DOHH2 (cell line): ENCODE data around the gene SMIM12.

Experiments used
- H3F3A ChIP-seq: fragments of 200-600 bp; sonication (generic), shearing (Covaris generic); 2 replicates; pipeline ENCODE4 v1.6.0; 2016; ENCODE audit warnings: antibody characterized with exemption, mild to moderate bottlenecking; ENCODE audit not compliant: control insufficient read depth, insufficient read depth
- H3K27ac ChIP-seq: fragments of 200-600 bp; sonication (generic); 2 replicates; pipeline ENCODE4 v1.5.1; 2014; ENCODE audit warnings: low read depth, mild to moderate bottlenecking, low read length, moderate library complexity
- H3K27me3 ChIP-seq: fragments of 200-600 bp; sonication (generic); 2 replicates; pipeline ENCODE4 v1.6.1; 2014; ENCODE audit warnings: mild to moderate bottlenecking, low read length, mixed read lengths; ENCODE audit not compliant: control insufficient read depth
- H3K36me3 ChIP-seq: fragments of 200-600 bp; sonication (generic); 2 replicates; pipeline ENCODE4 v1.6.1; 2014; ENCODE audit warnings: mild to moderate bottlenecking, low read length, moderate library complexity, mixed read lengths; ENCODE audit not compliant: control insufficient read depth
- H3K4me1 ChIP-seq: fragments of 200-600 bp; sonication (generic); 2 replicates; pipeline ENCODE4 v1.6.1; 2014; ENCODE audit warnings: mild to moderate bottlenecking, low read length, mixed read lengths; ENCODE audit not compliant: control insufficient read depth
- H3K4me2 ChIP-seq: fragments of 200-600 bp; sonication (generic); 2 replicates; pipeline ENCODE4 v1.6.0; 2014; ENCODE audit warnings: mild to moderate bottlenecking, low read length, moderate library complexity
- H3K4me3 ChIP-seq: fragments of 200-600 bp; sonication (generic); 2 replicates; pipeline ENCODE4 v1.5.1; 2014; ENCODE audit warnings: mild to moderate bottlenecking, low read length, mixed read lengths
- H3K79me2 ChIP-seq: fragments of 200-600 bp; sonication (generic); 2 replicates; pipeline ENCODE4 v1.6.1; 2014; ENCODE audit warnings: mild to moderate bottlenecking, low read length, mixed read lengths; ENCODE audit not compliant: control insufficient read depth
- H3K9me2 ChIP-seq: fragments of 200-600 bp; sonication (generic); replicated peaks from 2 replicates; pipeline ENCODE4 v1.6.1; 2014; ENCODE audit warnings: mild to moderate bottlenecking, low read length, mixed read lengths; ENCODE audit not compliant: control insufficient read depth
- H3K9me3 ChIP-seq: fragments of 200-600 bp; sonication (generic); 2 replicates; pipeline ENCODE4 v1.6.1; 2014; ENCODE audit warnings: antibody characterized with exemption, low read length, mixed read lengths; ENCODE audit not compliant: control insufficient read depth, insufficient read depth
- H4K20me1 ChIP-seq: fragments of 200-600 bp; sonication (generic); 2 replicates; pipeline ENCODE4 v1.6.0; 2014; ENCODE audit warnings: low read depth, mild to moderate bottlenecking, antibody characterized with exemption, low read length, moderate library complexity; ENCODE audit not compliant: control insufficient read depth, insufficient read depth
- CTCF ChIP-seq: fragments of 200-600 bp; sonication (generic); IDR thresholded peaks from one replicate; pipeline ENCODE4 v1.5.1; 2014; ENCODE audit warnings: antibody characterized with exemption, mild to moderate bottlenecking, low read depth, low read length; ENCODE audit not compliant: poor library complexity, severe bottlenecking
- EZH2phosphoT487 ChIP-seq: fragments of 200-600 bp; sonication (generic); IDR thresholded peaks from 2 replicates; pipeline ENCODE4 v1.6.1; 2017; ENCODE audit warnings: borderline replicate concordance, mild to moderate bottlenecking, antibody characterized with exemption, low read length, moderate library complexity, mixed read lengths

SMIM12 gene

GRCh38 chr1:34845131-34845901, 14.2 kb downstream of the SMIM12 start:
- Histone ChIP-seq H3K79me2 (no peaks in the 10 kb centered on the region), H3K4me3 (no peak overlapping the region), H3K9me2 (no peaks in the 10 kb centered on the region), H3K4me1 (peaks cover 7% of the 10 kb centered on the region), H3K27me3 (no peaks in the 10 kb centered on the region), H4K20me1 (no peaks in the 10 kb centered on the region), H3K36me3 (peaks cover 6% of the 10 kb centered on the region; the same call in 1 of the 2 replicates), H3K9me3 (no peaks in the 10 kb centered on the region), H3K27ac (no peak overlapping the region), H3K4me2 (no peak overlapping the region), H3F3A (no peaks in the 10 kb centered on the region)
- no peak for TF ChIP-seq CTCF
- no peak for TF ChIP-seq EZH2phosphoT487

GRCh38 chr1:34844252-34844634, 15.3 kb downstream of the SMIM12 start:
- Histone ChIP-seq H3K9me3 (no peaks in the 10 kb centered on the region), H3K79me2 (no peaks in the 10 kb centered on the region), H4K20me1 (no peaks in the 10 kb centered on the region), H3K27ac (no peak overlapping the region), H3K9me2 (no peaks in the 10 kb centered on the region), H3K36me3 (0 out of 2 replicates have a peak, but pooled peaks cover under 1% of the 10 kb centered on the region), H3K27me3 (no peaks in the 10 kb centered on the region), H3F3A (no peaks in the 10 kb centered on the region), H3K4me2 (no peak overlapping the region), H3K4me3 (no peak overlapping the region), H3K4me1 (peaks cover 7% of the 10 kb centered on the region)
- TF ChIP-seq CTCF (no peak), EZH2phosphoT487 (no peak)

GRCh38 chr1:34843392-34844251, 15.9 kb downstream of the SMIM12 start:
- TF ChIP-seq CTCF (no peak), EZH2phosphoT487 (no peak)
- Histone ChIP-seq H3K27ac (no peak overlapping the region), H3K79me2 (no peaks in the 10 kb centered on the region), H3K36me3 (no peaks in the 10 kb centered on the region), H3F3A (no peaks in the 10 kb centered on the region), H3K27me3 (no peaks in the 10 kb centered on the region), H3K9me3 (no peaks in the 10 kb centered on the region), H4K20me1 (no peaks in the 10 kb centered on the region), H3K4me3 (no peak overlapping the region), H3K4me1 (peaks cover 7% of the 10 kb centered on the region), H3K4me2 (no peak overlapping the region), H3K9me2 (no peaks in the 10 kb centered on the region)
